Measurements from ENCODE around the gene DMRTA1. TPM values are rescaled to one million over a fixed set of nuclear protein-coding genes. Genes with fewer than 3 reads are reported as not detected.
A peak's percentile ranks its signal among the peaks of the same experiment; 100 is the strongest.

Gene DMRTA1
- polyA plus RNA-seq, 1 donor (not counting 4 experiments of a cell fraction or from before 2014, with no cell fraction given) = 1.9 TPM

GRCh38 chr9:22452415-22453010, 5.9 kb downstream of the DMRTA1 start:
- Histone ChIP-seq H3K27ac (ENCODE audit: control insufficient read depth, insufficient read depth, low read length) (no peak overlapping the region), H4K20me1 (ENCODE audit: control insufficient read depth, extremely low read depth, insufficient read depth, low read length) (no peaks in the 10 kb centered on the region), H3K4me1 (ENCODE audit: control insufficient read depth, extremely low read depth, insufficient read depth, low read length) (no peaks in the 10 kb centered on the region), H3K27me3 (ENCODE audit: control insufficient read depth, extremely low read depth, insufficient read depth, low read length) (no peaks in the 10 kb centered on the region), H2AFZ (ENCODE audit: control insufficient read depth, low read length) (no peak overlapping the region), H3K4me2 (ENCODE audit: control insufficient read depth, extremely low read depth, insufficient read depth, low read depth, low read length) (no peak overlapping the region), H3K9me3 (ENCODE audit: control insufficient read depth, low read depth, low read length) (no peaks in the 10 kb centered on the region), H3K79me2 (ENCODE audit: control insufficient read depth, insufficient read depth, low read length) (peaks cover 5% of the 10 kb centered on the region), H3K9ac (ENCODE audit: control insufficient read depth, extremely low read depth, insufficient read depth, low read length) (no peak overlapping the region), H3K36me3 (ENCODE audit: control insufficient read depth in 2 of 2, extremely low read depth in 1 of 2, insufficient read depth in 2 of 2, low read length in 2 of 2) (no peaks in the 10 kb centered on the region), H3K4me3 (ENCODE audit: control insufficient read depth in 2 of 3, extremely low read depth in 1 of 3, insufficient read depth in 2 of 3, low read depth in 1 of 3, low read length in 3 of 3) (no peak overlapping the region), H3K9me1 (ENCODE audit: control insufficient read depth, extremely low read depth, insufficient read depth, low read length) (no peaks in the 10 kb centered on the region)
- dilution Hi-C loops (cut with MboI; ENCODE audit: extremely low pct_ligation_motif_present, low sequenced_read_pairs) = no loop called here
- peak; percentile 15 for DNase-seq (ENCODE audit: low read depth, low spot score)
- no peak for FAIRE-seq
- TF ChIP-seq CTCF (optimal IDR thresholded peaks at IDR 0.05 in 1 of 3, IDR thresholded peaks at IDR 0.05 in 1 of 3, conservative IDR thresholded peaks at IDR 0.05 in 1 of 3; ENCODE audit: extremely low read depth in 1 of 3, insufficient read depth in 2 of 3, low read length in 3 of 3) = peak in 2 of 3 experiments; percentile 59 to 68
- no peak for TF ChIP-seq EZH2 (IDR thresholded peaks at IDR 0.05; ENCODE audit: low read length)

GRCh38 chr9:22454016-22454415, 7.4 kb downstream of the DMRTA1 start:
- FAIRE-seq = no peak
- Histone ChIP-seq H3K79me2 (ENCODE audit: control insufficient read depth, insufficient read depth, low read length) (peaks cover 3% of the 10 kb centered on the region), H2AFZ (ENCODE audit: control insufficient read depth, low read length) (no peak overlapping the region), H4K20me1 (ENCODE audit: control insufficient read depth, extremely low read depth, insufficient read depth, low read length) (no peaks in the 10 kb centered on the region), H3K27me3 (ENCODE audit: control insufficient read depth, extremely low read depth, insufficient read depth, low read length) (no peaks in the 10 kb centered on the region), H3K9ac (ENCODE audit: control insufficient read depth, extremely low read depth, insufficient read depth, low read length) (no peak overlapping the region), H3K9me1 (ENCODE audit: control insufficient read depth, extremely low read depth, insufficient read depth, low read length) (no peaks in the 10 kb centered on the region), H3K4me1 (ENCODE audit: control insufficient read depth, extremely low read depth, insufficient read depth, low read length) (no peaks in the 10 kb centered on the region), H3K9me3 (ENCODE audit: control insufficient read depth, low read depth, low read length) (no peaks in the 10 kb centered on the region), H3K36me3 (ENCODE audit: control insufficient read depth in 2 of 2, extremely low read depth in 1 of 2, insufficient read depth in 2 of 2, low read length in 2 of 2) (no peaks in the 10 kb centered on the region), H3K27ac (ENCODE audit: control insufficient read depth, insufficient read depth, low read length) (no peak overlapping the region), H3K4me2 (ENCODE audit: control insufficient read depth, extremely low read depth, insufficient read depth, low read depth, low read length) (no peak overlapping the region), H3K4me3 (ENCODE audit: control insufficient read depth in 2 of 3, extremely low read depth in 1 of 3, insufficient read depth in 2 of 3, low read depth in 1 of 3, low read length in 3 of 3) (no peak overlapping the region)
- TF ChIP-seq CTCF (optimal IDR thresholded peaks at IDR 0.05 in 1 of 3, IDR thresholded peaks at IDR 0.05 in 1 of 3, conservative IDR thresholded peaks at IDR 0.05 in 1 of 3; ENCODE audit: extremely low read depth in 1 of 3, insufficient read depth in 2 of 3, low read length in 3 of 3) = no peak
- no peak for TF ChIP-seq EZH2 (IDR thresholded peaks at IDR 0.05; ENCODE audit: low read length)
- DNase-seq (ENCODE audit: low read depth, low spot score) = no peak
- dilution Hi-C loops (cut with MboI; ENCODE audit: extremely low pct_ligation_motif_present, low sequenced_read_pairs) = no loop called here
